HG02973 (cell line): ENCODE measurements around the gene SETD2.
"Not testable (repeated sequence)": the region's sequence is repeated elsewhere in the genome, so short reads cannot be mapped to it uniquely, and the experiment has no call there.

Source experiments
- ATAC-seq: cut with Tn5 transposase; IDR thresholded peaks from one replicate; pipeline ENCODE4 v1.9.1; 2021; ENCODE audit warnings: moderate library complexity; ENCODE audit not compliant: unreplicated experiment

SETD2 gene

GRCh38 chr3:47036145-47036544, 127.8 kb downstream of the SETD2 start:
- ATAC-seq: no peak

DNA sequence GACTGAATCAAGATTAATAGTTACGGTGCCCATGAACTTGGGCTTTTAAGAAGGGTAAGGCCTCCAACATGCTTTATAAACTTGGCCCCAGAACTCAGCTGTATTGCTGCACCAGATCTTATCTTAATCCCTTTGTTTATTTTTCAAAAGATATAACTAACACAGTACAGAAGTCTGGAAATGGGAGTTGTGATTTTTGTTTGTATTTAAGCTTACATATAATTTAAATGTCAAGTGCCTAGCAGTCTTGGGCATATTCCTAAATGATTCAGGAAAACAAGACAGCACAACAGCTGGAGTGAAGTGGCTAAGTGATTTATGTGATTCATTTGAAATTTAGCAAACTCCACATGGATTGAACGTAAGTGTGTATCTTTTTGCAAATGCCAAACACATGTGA, 128.3 kb downstream of the SETD2 start:
- ATAC-seq: no peak

GRCh38 chr3:47034868-47035489, 128.9 kb downstream of the SETD2 start:
- no peak for ATAC-seq

GRCh38 chr3:47031041-47031440, 132.9 kb downstream of the SETD2 start:
- not testable (repeated sequence) for ATAC-seq

- ATAC-seq: no peak
Measured at GRCh38 chr3:47028667-47029066, 135.2 kb downstream of the SETD2 start.

DNA sequence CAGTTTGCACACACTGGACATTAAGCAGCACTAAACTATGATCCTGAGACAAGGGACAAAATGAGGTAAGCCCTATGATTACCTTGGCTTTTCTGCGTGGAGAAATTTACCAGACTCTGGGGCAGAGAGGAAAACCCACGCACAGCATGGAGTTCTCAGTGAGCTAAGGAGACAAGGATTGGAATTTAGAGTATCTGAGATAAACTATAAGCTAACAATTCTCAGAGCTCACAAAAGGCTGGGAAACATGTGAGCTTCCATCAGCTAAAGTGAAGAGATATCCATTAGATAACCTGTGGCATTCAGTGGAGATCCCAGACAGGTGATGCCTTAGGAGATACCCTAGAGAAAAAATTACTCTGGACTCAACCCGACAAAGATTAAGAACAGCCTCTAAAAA, 135.8 kb downstream of the SETD2 start:
- no peak for ATAC-seq

- not testable (repeated sequence) for ATAC-seq
Measured at GRCh38 chr3:47026432-47026831, 137.5 kb downstream of the SETD2 start.

GRCh38 chr3:47024932-47025331, 139.0 kb downstream of the SETD2 start:
- no peak for ATAC-seq

- no peak for ATAC-seq
Measured at GRCh38 chr3:47022641-47023071, 141.3 kb downstream of the SETD2 start.

DNA sequence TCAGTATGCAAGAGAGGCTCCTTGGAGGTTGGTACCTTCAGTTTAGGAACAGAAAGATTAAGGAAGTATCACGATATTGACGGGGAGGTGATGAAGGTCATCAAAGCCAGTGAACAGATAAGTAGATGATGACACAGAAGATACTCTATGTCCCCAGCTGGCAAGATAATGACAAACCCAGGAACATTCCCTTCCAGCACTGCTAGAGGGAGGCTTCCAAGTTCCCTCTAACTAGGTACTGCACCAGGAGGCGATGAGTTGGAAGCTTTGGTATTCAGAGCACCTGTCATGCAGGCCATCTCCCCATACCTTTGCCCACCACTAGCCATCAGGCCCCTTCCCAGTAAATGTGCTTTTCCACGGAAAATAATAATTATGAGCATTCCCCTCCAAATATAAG, 143.6 kb downstream of the SETD2 start:
- no peak for ATAC-seq

GRCh38 chr3:47019201-47019600, 144.7 kb downstream of the SETD2 start:
- ATAC-seq: no peak

DNA sequence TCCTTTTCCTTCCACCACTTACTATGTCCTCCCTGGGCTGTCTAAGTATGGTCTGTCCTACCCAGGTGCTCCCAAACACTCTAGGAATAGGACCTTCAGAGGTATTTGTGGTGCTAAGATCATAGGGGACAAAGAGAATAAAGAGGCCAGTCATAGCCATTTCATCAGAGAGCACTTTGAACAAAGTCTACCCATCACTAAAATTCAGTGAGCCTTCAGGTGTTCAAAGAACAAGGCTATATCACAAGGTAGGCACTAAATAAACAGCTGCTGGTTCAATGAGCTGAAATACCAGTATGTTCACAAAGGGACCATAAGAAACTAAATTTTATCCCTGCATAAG, 145.7 kb downstream of the SETD2 start:
- ATAC-seq: no peak

DNA sequence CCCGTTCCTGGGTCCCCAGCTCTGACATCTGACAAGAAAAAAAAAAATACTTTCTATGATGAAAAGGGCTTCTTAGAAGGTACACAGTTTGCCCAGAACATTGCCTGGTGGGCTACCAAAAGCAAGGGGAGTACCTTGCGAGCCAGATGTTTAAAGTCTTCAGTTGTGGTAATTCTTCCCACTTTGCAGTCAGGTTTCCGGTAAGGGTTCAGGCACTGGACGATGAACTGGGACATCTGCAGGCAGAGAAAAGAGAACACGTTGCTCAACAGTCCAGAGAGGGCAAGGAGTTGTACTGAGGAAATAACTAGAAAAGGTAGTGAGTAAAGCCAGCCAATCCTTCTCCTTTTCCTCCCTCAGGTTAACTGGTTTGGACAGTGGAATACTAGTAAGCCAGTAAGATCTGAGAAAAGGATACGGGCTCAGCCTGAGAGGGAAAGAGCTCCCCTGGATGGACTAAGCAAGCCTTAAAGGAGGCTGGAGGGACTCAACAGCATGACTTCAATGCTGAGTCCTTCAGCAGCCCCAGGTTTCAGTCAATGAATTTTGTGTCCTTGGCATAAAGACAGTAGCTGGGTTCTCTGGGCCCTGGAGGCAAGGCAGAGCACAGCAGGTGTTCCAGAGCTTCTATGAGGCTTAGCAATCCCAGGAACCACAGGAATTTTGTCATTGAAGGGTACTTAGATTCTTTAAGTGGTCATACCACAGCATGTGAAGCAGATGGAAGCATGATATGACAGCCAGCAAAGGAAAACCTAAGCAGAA, 146.2 kb downstream of the SETD2 start:
- no peak for ATAC-seq

DNA sequence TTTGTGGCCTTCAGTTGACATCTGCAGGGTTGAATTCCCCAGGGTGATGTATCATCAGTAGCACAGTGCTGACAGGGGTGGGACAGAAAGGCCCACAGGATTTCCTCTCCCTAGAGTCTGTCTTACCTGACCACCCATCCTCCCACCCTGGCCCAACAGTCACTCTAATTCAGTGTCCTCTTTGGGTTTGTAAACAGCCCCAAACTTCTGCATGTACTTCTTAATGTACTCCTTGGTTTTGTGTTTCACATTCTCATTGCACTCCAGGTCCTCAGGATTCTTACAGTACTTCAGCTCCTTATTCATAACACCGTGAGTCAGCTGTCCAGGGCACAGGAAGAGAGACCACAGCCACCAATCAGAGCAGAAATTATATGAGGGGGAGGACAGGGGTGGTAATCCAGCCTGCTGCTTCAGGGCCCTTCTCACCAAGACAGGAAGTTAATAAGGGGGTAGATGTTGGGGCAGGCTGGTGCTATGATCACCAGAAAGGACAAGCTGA, 146.9 kb downstream of the SETD2 start:
- no peak for ATAC-seq

DNA sequence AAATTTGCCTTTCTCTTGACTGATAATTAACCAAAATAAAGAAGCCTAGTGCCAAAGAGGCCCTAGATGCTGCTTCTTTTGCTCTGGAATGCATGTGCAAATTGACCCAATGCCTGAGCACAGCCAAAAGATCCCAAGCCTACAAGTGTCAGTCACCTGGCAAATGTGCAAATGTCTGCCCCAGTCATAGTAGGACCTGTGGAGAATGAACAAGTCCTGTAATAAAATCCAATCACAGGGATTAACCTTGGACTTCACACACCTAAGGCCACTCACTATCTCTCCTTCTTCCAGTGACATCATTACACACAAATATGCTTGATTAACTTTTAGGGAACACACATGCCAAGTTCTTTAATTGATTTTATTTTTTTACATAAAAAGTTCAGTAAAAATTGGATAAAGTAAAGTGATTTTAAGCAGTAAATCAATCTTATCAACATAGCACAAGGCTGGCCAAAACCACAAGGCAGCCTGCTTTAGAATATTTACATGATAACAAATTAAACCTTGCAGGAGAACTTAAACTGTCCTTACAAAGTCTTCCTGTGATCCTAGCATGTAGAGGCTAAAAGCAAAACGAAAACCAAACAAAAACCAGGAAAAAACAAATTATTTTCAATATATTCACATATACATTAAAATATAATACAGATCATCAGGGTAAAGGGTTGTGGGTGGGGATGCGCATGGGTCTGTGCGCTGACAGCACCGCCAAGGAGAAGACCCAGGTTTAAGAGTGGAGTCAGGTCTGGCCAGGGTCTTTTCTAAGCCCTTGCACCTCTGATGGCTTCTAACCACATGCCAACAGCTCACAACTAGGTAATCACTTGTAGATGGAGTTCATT, 147.6 kb downstream of the SETD2 start:
- no peak for ATAC-seq

GRCh38 chr3:47015151-47015550, 148.8 kb downstream of the SETD2 start:
- ATAC-seq: no peak

DNA sequence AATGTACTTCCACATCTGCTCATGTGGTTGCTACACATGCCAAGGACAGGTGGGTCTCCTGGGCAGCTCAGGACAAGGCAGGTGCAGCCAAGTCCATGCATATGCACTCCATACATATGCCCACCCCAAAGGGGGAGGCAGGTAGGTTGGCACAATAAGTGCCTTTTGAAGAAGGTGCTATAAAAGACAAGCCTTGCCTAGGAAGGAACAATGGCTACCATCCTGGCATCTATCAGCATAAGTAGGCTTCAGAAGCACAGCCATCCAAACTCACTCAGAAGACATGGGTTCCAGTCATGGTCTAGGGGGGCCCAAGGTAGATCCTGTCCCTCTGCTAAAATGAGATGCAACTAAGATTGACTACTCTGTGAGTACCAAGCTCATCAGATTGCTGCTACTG, 149.9 kb downstream of the SETD2 start:
- no peak for ATAC-seq

DNA sequence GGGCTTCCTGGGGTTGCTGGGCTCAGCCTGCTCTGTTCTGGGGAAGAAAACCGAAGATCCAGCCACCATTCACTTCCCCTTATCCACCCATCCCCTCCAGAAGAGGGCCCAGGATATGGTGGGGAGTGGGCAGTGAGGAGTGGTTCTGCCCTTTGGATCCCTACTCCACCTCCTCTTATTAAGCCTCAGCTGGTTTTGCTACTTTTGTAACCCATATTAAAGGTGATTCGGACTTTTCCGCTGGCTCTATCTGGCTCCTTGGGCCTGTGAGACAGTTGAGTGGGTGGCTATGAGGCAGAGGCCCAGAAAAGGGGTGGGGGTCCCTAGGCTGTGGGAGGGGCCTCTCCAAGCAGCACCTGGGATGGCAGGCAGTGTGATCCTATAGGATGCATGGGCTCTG, 150.7 kb downstream of the SETD2 start:
- ATAC-seq: no peak

DNA sequence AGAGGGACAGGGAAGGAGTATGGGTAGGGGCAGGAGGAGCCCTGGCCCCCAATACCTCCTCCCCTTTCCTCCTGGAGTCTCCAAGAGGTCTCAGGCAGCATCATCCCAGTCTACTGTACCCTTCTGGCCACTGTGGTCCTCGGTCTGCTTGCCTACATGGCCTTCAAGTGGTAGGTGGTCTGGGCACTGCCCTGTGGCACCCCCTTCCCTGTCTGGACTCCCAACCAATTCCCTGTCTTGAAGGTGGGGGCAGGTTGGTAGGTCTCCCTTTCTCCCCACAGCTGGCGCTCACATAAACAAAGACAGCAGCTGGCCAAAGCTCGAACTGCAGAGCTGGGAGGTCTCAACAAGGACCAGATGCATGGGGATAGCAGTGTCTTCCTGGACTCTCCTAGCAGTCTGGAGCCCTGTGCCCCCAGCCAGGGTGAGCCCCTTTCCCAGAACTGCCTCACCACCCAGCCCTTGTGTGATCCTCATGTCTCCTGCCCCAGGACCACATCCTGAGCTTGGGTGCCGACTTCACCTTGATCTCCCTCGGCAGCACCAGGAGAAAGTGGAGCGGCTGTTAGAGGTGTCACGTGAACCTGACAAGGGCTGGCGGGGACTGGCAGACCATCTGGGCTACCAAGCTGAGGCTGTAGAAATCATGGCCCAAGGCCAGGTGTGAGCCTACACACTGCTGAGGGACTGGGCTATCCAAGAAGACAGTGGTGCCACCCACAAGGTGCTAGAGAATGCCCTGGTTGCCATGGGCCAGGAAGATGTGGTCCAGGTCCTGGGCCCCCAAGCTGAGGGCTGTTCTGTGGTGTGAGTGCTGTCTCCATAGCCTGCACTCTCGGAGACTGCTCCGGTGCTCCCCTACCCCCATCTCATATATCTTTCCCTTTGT, 151.3 kb downstream of the SETD2 start:
- no peak for ATAC-seq

GRCh38 chr3:47011371-47011770, 152.5 kb downstream of the SETD2 start:
- no peak for ATAC-seq

GRCh38 chr3:47010910-47011309, 153.0 kb downstream of the SETD2 start:
- no peak for ATAC-seq
